PC-9 (cell line): ENCODE measurements around the gene ZBTB43. TPM values are rescaled to one million over a fixed set of nuclear protein-coding genes. Genes with fewer than 3 reads are reported as not detected.
A peak's percentile ranks its signal among the peaks of the same experiment; 100 is the strongest.
"Not testable (repeated sequence)": the region's sequence is repeated elsewhere in the genome, so short reads cannot be mapped to it uniquely, and the experiment has no call there.

ENCODE experiments used
- BruUV-seq: library from RNA; stranded (reverse); fragments of 400-500 nt; replicated peaks from 2 replicates; lab custom pipeline; 2021; lab: Mats Ljungman, UMichigan
- CTCF ChIA-PET: fragments of 300-600 bp; sonication (Branson Sonifier 250); formaldehyde crosslinking; loops from one replicate; lab custom pipeline; 2022; ENCODE audit warnings: antibody characterized with exemption; lab: Charles Lee
- POLR2A ChIA-PET: fragments of 300-600 bp; sonication (Branson Sonifier 250); formaldehyde crosslinking; loops from one replicate; lab custom pipeline; 2022; ENCODE audit warnings: antibody characterized with exemption; ENCODE audit not compliant: unreplicated experiment; lab: Charles Lee
- DNase-seq, 2 experiments: peaks; one replicate each; pipeline versions ENCODE4 v3.0.0 to v3.0.0-alpha.2; 2015 to 2022; ENCODE audit warnings: mixed read lengths in 1 of 2
- H2AFZ ChIP-seq: fragments of 200-600 bp; sonication (generic); 2 replicates; pipeline ENCODE4 v1.8.1; 2017; ENCODE audit warnings: antibody characterized with exemption
- H3F3A ChIP-seq: fragments of 200-600 bp; sonication (generic); 2 replicates; pipeline ENCODE4 v1.8.1; 2017; ENCODE audit warnings: antibody characterized with exemption, mild to moderate bottlenecking, low read depth; ENCODE audit not compliant: insufficient read depth
- H3K27ac ChIP-seq: fragments of 200-600 bp; sonication (generic); 2 replicates; pipeline ENCODE4 v1.6.1; 2016; ENCODE audit warnings: mixed run types
- H3K27me3 ChIP-seq: fragments of 200-600 bp; sonication (generic); 2 replicates; pipeline ENCODE4 v1.6.1; 2016; ENCODE audit warnings: low read depth, mixed run types; ENCODE audit not compliant: insufficient read depth
- H3K36me3 ChIP-seq: fragments of 200-600 bp; sonication (generic); 2 replicates; pipeline ENCODE4 v1.6.1; 2016; ENCODE audit warnings: low read depth, mixed run types
- H3K4me1 ChIP-seq: fragments of 200-600 bp; sonication (generic); replicated peaks from 2 replicates; pipeline ENCODE4 v1.6.1; 2016; ENCODE audit warnings: mixed run types; ENCODE audit not compliant: insufficient read depth
- H3K4me2 ChIP-seq: fragments of 200-600 bp; sonication (generic); 2 replicates; pipeline ENCODE4 v1.6.1; 2017; ENCODE audit warnings: mixed run types
- H3K4me3 ChIP-seq: fragments of 200-600 bp; sonication (generic); 2 replicates; pipeline ENCODE4 v1.6.1; 2016; ENCODE audit warnings: mixed run types
- H3K79me2 ChIP-seq: fragments of 200-600 bp; sonication (generic); 2 replicates; pipeline ENCODE4 v1.6.1; 2017; ENCODE audit warnings: low read depth, mixed run types
- H3K9me2 ChIP-seq: fragments of 200-600 bp; sonication (generic); 2 replicates; pipeline ENCODE4 v1.8.1; 2017; ENCODE audit warnings: mild to moderate bottlenecking; ENCODE audit not compliant: insufficient read depth
- H3K9me3 ChIP-seq: fragments of 200-600 bp; sonication (generic); 2 replicates; pipeline ENCODE4 v1.8.1; 2016; ENCODE audit warnings: low read depth; ENCODE audit not compliant: insufficient read depth
- H4K20me1 ChIP-seq: fragments of 200-600 bp; sonication (generic); 2 replicates; pipeline ENCODE4 v1.8.1; 2017; ENCODE audit not compliant: insufficient read depth
- EZH2 ChIP-seq: fragments of 200-600 bp; sonication (generic); IDR thresholded peaks from 2 replicates; pipeline ENCODE4 v1.8.0; 2017; ENCODE audit warnings: antibody characterized with exemption, low read depth
- intact Hi-C: fragments of 100-400 bp; cut with micrococcal nuclease; formaldehyde crosslinking; loops from one replicate; pipeline ENCODE4 v1.10.0; 2022; ENCODE audit not compliant: unreplicated experiment
- total RNA-seq: library from RNA; stranded (reverse); gene quantifications from 2 replicates; pipeline ENCODE4 v1.2.3, GENCODE V29; 2021
- TF ChIP-seq, protein P1 (sequence below): fragments of 200-600 bp; sonication (generic); conservative IDR thresholded peaks from 2 replicates; pipeline ENCODE4 v1.6.1; 2017; ENCODE audit warnings: mixed run types, antibody characterized with exemption, mild to moderate bottlenecking, moderate library complexity

The ZBTB43 gene
- total RNA-seq, 1 experiment from 2014 or later: 18.4 TPM

DNA sequence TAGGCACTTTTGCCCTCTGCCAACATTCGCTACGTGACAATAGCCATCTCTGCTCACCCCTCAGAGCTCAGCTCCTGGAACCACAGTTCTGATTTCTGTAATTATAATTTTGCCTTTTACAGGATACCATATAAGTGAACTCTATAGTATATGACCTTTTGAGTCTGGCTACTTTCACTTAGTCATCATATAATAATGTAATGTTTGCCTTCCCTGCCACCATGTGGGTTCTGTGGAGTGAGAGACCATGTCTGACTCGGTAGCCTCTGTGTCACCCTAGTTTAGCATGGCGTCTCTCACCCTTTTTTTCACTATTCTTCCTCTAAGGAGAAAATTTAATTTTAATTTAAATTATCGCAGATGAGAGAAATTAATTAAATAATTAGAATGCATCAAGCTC, 28.9 kb upstream of the ZBTB43 start:
- Histone ChIP-seq H3K4me1 (no peaks in the 10 kb centered on the region), H3K9me3 (no peaks in the 10 kb centered on the region), H2AFZ (no peak overlapping the region), H3F3A (no peaks in the 10 kb centered on the region), H3K36me3 (no peaks in the 10 kb centered on the region), H3K79me2 (no peaks in the 10 kb centered on the region), H3K27ac (no peak overlapping the region), H3K9me2 (no peaks in the 10 kb centered on the region; the same call in 1 of the 2 replicates), H3K4me3 (no peak overlapping the region), H4K20me1 (no peaks in the 10 kb centered on the region), H3K4me2 (no peak overlapping the region), H3K27me3 (peaks cover 12% of the 10 kb centered on the region; the same call in 1 of the 2 replicates)
- intact Hi-C loops: no loop called here
- ChIA-PET POLR2A (no interaction called here), CTCF (no interaction called here)
- no peak for DNase-seq
- BruUV-seq: no TSS peak
- no peak for TF ChIP-seq EZH2
- TF ChIP-seq, protein P1, sequence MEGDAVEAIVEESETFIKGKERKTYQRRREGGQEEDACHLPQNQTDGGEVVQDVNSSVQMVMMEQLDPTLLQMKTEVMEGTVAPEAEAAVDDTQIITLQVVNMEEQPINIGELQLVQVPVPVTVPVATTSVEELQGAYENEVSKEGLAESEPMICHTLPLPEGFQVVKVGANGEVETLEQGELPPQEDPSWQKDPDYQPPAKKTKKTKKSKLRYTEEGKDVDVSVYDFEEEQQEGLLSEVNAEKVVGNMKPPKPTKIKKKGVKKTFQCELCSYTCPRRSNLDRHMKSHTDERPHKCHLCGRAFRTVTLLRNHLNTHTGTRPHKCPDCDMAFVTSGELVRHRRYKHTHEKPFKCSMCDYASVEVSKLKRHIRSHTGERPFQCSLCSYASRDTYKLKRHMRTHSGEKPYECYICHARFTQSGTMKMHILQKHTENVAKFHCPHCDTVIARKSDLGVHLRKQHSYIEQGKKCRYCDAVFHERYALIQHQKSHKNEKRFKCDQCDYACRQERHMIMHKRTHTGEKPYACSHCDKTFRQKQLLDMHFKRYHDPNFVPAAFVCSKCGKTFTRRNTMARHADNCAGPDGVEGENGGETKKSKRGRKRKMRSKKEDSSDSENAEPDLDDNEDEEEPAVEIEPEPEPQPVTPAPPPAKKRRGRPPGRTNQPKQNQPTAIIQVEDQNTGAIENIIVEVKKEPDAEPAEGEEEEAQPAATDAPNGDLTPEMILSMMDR: no peak

DNA sequence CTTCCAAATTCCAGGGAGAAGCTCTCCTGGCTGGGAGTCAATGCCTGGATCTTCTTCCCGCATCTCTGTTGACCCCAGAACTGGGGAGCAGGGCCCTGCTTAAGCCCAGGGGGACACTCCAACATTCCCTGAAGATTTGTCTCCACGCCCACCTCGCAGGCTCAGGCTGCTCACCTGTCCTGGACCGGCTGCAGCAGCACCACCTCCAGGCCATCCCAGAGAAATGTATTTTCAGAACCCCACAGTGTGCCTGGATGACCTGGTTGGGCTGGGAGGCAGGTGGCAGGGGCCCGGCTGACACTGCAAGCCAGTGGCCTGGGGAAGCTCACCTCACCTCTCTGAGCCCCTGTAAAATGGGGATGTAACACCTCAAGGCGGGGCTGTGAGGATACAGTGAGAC, 27.1 kb upstream of the ZBTB43 start:
- Histone ChIP-seq H4K20me1 (no peaks in the 10 kb centered on the region), H3K9me3 (no peaks in the 10 kb centered on the region), H3K27me3 (peaks cover 12% of the 10 kb centered on the region; the same call in 1 of the 2 replicates), H3F3A (no peaks in the 10 kb centered on the region), H3K4me2 (no peak overlapping the region), H3K4me1 (no peaks in the 10 kb centered on the region), H3K4me3 (no peak overlapping the region), H3K27ac (no peak overlapping the region), H2AFZ (no peak overlapping the region), H3K9me2 (no peaks in the 10 kb centered on the region), H3K79me2 (no peaks in the 10 kb centered on the region), H3K36me3 (no peaks in the 10 kb centered on the region)
- TF ChIP-seq, protein P1: peak; percentile 51; the same call in 1 of the 2 replicates
- TF ChIP-seq EZH2: no peak
- ChIA-PET POLR2A (no interaction called here), CTCF (interaction anchor here (1.2 kb wide), 1 partner anchor 71 kb away, joined by 7 read pairs; no protein-coding TSS in a partner anchor)
- no TSS peak for BruUV-seq
- intact Hi-C loops: no loop called here
- no peak for DNase-seq

DNA sequence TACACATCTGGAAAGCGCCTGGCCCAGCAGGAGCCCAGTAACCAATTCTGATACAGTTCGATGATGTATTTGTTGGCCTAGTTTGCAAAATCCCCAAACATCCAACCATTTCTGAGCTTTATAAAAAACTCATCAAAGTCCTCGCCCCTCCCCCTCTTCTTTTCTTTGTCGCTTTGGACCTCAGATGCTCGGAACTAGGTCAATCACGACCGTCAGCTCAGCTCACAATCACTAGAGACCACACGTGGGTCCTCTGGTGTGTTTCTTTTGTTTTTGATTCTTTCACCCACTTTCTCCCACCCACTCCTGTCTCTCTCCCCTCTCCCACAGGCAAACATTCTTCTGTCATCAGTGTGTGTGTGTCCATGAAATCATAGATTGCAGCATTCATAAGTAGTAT, 26.7 kb upstream of the ZBTB43 start:
- Histone ChIP-seq H3K4me3 (no peak overlapping the region), H3F3A (no peaks in the 10 kb centered on the region), H2AFZ (no peak overlapping the region), H3K27me3 (peaks cover 12% of the 10 kb centered on the region; the same call in 1 of the 2 replicates), H3K79me2 (no peaks in the 10 kb centered on the region), H4K20me1 (no peaks in the 10 kb centered on the region), H3K4me2 (no peak overlapping the region), H3K9me3 (no peaks in the 10 kb centered on the region), H3K9me2 (no peaks in the 10 kb centered on the region), H3K36me3 (no peaks in the 10 kb centered on the region), H3K27ac (no peak overlapping the region), H3K4me1 (no peaks in the 10 kb centered on the region)
- intact Hi-C loops: no loop called here
- POLR2A ChIA-PET: no interaction called here
- DNase-seq: no peak
- CTCF ChIA-PET: interaction anchor here (1.2 kb wide), 1 partner anchor 72 kb away, joined by 7 read pairs; no protein-coding TSS in a partner anchor
- TF ChIP-seq EZH2: no peak
- TF ChIP-seq, protein P1: no peak
- BruUV-seq: no TSS peak

DNA sequence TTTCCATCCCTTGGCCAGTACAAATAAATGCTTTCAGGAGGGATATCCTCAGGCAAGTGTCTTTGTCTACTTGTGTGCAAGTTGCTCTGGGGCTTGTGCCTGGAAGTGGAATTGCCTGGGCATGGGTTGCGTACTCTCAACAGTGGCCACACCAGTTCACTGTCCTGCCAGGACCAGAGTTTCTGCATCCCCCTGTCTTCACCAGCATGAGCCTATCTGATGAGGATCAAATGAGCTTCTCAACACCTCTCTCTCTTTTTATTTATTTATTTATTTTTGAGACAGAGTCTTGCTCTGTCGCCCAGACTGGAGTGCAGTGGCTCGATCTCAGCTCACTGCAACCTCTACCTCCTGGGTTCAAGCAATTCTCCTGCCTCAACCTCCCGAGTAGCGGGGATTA, 26.1 kb upstream of the ZBTB43 start:
- H3K27ac ChIP-seq, H3F3A ChIP-seq, H3K27me3 ChIP-seq, POLR2A ChIA-PET, DNase-seq, BruUV-seq, H3K79me2 ChIP-seq, H3K9me3 ChIP-seq, H3K36me3 ChIP-seq, H3K4me2 ChIP-seq, H3K9me2 ChIP-seq, intact Hi-C loops, H3K4me3 ChIP-seq, H2AFZ ChIP-seq, H4K20me1 ChIP-seq, H3K4me1 ChIP-seq: not testable (repeated sequence)
- CTCF ChIA-PET: interaction anchor here (1.2 kb wide), 1 partner anchor 72 kb away, joined by 7 read pairs; no protein-coding TSS in a partner anchor
